IgD-negative memory B cell (primary cell): ENCODE results near the gene RRAS. TPM values are rescaled to one million over a fixed set of nuclear protein-coding genes. Genes with fewer than 3 reads are reported as not detected.
A peak's percentile ranks its signal among the peaks of the same experiment; 100 is the strongest.

Source experiments
- H3K27ac Mint-ChIP-seq, 3 donors: one replicate each; pipeline ENCODE4 v1.8.0; 2020 to 2022; ENCODE audit warnings: mild to moderate bottlenecking in 3 of 3, mixed read lengths in 3 of 3, moderate library complexity in 1 of 3
- H3K27me3 Mint-ChIP-seq: one replicate; pipeline ENCODE4 v1.8.0; 2021; ENCODE audit warnings: mixed read lengths
- H3K36me3 Mint-ChIP-seq: one replicate; pipeline ENCODE4 v1.8.0; 2020; ENCODE audit warnings: mild to moderate bottlenecking, mixed read lengths
- H3K4me1 Mint-ChIP-seq, 3 donors: one replicate each; pipeline ENCODE4 v1.8.0; 2020 to 2022; ENCODE audit warnings: mixed read lengths in 3 of 3, mild to moderate bottlenecking in 1 of 3
- H3K4me3 Mint-ChIP-seq, 4 donors: one replicate each; pipeline ENCODE4 v1.8.0; 2020 to 2022; ENCODE audit warnings: mild to moderate bottlenecking in 4 of 4, mixed read lengths in 4 of 4, moderate library complexity in 3 of 4
- H3K9me3 Mint-ChIP-seq, 3 donors: one replicate each; pipeline ENCODE4 v1.8.0; 2020 to 2021; ENCODE audit warnings: mixed read lengths in 3 of 3, mild to moderate bottlenecking in 1 of 3
- polyA plus RNA-seq: library from polyadenylated mRNA; unstranded; fragments of 300-500 nt; fragmentation: Illumina TruSeq; gene quantifications from one replicate; pipeline ENCODE4 v1.2.3, GENCODE V29; 2021

Gene RRAS
- polyA plus RNA-seq, 1 donor from 2014 or later: 18.4 TPM

DNA sequence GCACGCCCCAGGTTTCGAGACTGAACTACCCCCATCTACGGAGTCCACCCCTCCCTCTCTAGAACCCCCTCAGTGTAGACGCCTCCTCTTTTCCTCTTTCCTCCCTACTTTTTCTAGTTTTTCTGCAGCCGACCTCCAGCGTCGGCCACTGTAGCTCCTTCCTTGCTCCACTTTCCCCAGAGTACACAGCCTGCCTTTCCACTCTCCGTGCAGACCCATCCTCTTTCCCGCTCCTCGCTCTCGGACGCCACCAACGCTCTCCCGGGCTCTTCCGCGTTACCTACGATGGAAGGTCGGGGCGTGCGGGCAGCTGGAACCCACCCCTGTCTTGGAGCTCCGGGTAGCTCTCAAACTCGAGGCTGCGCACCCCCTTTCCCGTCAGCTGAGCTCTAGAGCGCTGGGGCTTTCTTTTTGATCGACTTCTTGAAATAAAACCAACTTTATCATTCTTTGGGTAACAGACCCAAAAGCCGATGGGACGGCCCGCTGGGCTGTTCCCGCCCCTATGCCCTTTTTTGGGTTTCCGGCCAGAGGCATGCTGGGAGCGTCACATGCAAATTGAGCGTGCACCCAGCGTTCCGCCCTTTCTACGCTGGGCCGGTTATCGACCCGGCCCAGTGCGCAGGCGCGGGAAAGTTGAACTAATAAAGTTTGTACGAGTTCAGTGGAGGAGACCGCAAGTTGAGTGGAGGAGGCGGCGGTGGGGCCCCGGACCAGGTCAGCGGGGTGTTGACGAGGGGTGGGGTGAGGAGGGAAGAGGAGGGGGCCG is 25.6 kb upstream of the RRAS start, which contains the start of the genes BCL2L12 and IRF3:
Gene BCL2L12 (plus strand): TSS at position 583 of the 769 bp plus-strand sequence. CDS start 760 bp downstream, outside the sequence.
Gene IRF3 (minus strand): TSS at position 507 of the 769 bp plus-strand sequence. CDS start 1,019 bp downstream, outside the sequence.
- H3K27ac Mint-ChIP-seq: peak within 1 kb of the TSS; percentile 91 to 99 (median 98)
- peaks cover 17 to 19% (median 18%) of the 10 kb centered on the region in 3 donors for H3K4me1 Mint-ChIP-seq
- H3K9me3 Mint-ChIP-seq: no peaks in the 10 kb centered on the region
- H3K36me3 Mint-ChIP-seq: peaks cover 4% of the 10 kb centered on the region
- H3K27me3 Mint-ChIP-seq: peaks cover 2% of the 10 kb centered on the region
- H3K4me3 Mint-ChIP-seq: peak within 1 kb of the TSS; percentile 96 to 100 (median 98)

DNA sequence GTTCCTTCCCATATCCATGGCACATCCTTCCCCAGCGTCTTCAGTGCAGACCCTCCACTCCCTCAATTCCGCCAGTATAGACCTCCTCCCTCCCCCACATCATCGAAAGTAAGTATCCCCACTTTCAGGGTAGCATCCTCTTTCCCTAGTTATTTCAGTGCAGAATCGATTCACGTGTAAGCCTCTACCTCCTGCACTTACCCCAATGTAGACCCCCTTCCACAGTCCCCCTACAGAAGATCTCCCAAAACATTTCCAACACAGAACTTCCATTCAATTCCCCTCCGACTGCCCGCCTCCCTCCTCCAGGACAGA is 25.1 kb upstream of the RRAS start:
- peaks cover 4% of the 10 kb centered on the region for H3K36me3 Mint-ChIP-seq
- H3K27me3 Mint-ChIP-seq: peaks cover 2% of the 10 kb centered on the region
- peak overlapping the region; percentile 96 to 100 (median 98) for H3K4me3 Mint-ChIP-seq
- H3K9me3 Mint-ChIP-seq: no peaks in the 10 kb centered on the region
- peak overlapping the region; percentile 91 to 99 (median 98) for H3K27ac Mint-ChIP-seq
- peaks cover 17 to 21% (median 18%) of the 10 kb centered on the region in 3 donors for H3K4me1 Mint-ChIP-seq

DNA sequence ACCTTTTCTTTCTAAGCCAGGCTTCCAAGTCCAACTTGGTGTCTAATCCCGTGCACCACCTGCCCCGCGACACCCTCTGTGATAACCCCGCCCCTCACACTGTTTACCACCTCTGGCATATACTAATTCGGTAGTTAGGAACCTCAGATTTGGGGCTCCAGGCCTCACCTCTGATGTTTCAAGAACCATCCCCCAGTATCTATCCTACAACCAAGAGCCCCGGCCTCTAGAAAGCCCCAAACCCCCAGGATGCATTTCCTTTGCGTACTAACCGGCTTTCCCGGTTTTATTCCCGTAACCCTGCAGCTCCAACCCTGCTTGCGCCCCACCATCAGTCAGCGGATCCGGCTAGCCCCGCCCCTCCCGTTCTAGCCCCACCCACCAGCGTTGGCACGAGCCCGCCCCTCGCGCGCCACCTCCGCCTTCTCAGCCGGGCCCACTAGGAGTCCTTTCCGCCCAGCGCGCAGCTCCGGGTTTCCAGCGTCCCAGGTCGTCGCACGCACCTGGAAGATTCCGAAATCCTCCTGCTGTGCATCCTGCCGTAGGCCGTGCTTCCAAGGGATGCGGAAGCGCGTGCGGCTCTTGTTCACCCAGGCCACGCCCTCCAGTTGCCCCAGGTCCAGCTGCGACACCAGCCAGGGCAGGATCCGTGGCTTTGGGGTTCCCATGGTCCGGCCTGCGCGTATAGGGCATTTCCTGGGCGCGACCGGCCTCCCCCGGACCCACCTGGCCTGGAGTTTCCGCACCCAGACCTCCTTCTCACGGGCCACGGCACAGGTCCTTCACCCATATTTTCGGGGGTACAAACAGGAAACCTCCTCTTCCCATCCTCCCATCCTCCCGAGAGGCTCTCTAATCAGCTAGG is 24.5 kb upstream of the RRAS start:
- Mint-ChIP-seq H3K4me3 (peak overlapping the region; percentile 96 to 100 (median 98)), H3K9me3 (no peaks in the 10 kb centered on the region), H3K27ac (peak overlapping the region; percentile 91 to 99 (median 98)), H3K27me3 (peaks cover 2% of the 10 kb centered on the region), H3K36me3 (peaks cover 4% of the 10 kb centered on the region), H3K4me1 (peaks cover 17 to 21% (median 18%) of the 10 kb centered on the region in 3 donors)

DNA sequence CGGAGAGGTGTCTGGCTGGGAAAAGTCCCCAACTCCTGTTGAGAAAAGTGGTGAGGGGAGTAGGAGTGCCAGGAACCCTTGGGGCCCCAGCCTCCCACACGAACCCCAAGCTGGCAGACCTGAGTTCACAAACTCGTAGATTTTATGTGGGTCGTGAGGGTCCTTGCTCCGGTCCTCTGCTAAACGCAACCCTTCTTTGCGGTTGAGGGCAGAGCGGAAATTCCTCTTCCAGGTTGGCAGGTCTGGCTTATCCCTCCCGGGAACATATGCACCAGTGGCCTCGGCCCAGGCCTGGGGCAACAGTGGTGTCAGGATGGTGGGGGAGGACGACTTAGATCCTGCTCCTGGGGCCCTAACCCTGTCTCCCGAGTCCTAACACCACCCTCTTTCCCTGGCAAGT is 23.3 kb upstream of the RRAS start:
- H3K27ac Mint-ChIP-seq: peak overlapping the region in 2 of 3 donors; percentile 98 to 99
- H3K9me3 Mint-ChIP-seq: no peaks in the 10 kb centered on the region
- peaks cover 2% of the 10 kb centered on the region for H3K27me3 Mint-ChIP-seq
- peaks cover 17 to 21% (median 18%) of the 10 kb centered on the region in 3 donors for H3K4me1 Mint-ChIP-seq
- H3K4me3 Mint-ChIP-seq: peak overlapping the region in 2 of 4 donors; percentile 80 to 96
- peaks cover 2% of the 10 kb centered on the region for H3K36me3 Mint-ChIP-seq

DNA sequence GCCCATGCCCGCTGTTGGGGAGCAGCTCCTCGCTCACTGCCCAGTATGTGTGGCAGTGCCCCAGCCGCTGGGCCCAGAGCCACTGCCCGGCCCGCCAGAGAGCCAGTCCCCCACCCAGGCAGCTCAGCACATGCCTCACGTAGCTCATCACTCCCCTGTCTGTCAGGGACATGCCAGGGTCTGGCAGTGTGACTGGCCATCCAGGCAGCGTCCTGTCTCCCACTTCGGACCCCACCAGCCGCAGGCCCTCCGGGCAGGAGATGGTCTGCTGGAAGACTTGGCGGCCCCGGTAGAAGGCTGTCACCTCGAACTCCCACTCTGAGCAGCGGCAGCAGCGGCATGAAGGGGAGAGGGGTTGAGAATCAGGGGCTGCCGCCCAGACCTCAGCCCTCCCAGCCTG is 22.1 kb upstream of the RRAS start:
- peak overlapping the region in 2 of 4 donors; percentile 8 to 55 for H3K4me3 Mint-ChIP-seq
- H3K27me3 Mint-ChIP-seq: peaks cover 2% of the 10 kb centered on the region
- peaks cover 14 to 18% (median 15%) of the 10 kb centered on the region in 3 donors for H3K4me1 Mint-ChIP-seq

DNA sequence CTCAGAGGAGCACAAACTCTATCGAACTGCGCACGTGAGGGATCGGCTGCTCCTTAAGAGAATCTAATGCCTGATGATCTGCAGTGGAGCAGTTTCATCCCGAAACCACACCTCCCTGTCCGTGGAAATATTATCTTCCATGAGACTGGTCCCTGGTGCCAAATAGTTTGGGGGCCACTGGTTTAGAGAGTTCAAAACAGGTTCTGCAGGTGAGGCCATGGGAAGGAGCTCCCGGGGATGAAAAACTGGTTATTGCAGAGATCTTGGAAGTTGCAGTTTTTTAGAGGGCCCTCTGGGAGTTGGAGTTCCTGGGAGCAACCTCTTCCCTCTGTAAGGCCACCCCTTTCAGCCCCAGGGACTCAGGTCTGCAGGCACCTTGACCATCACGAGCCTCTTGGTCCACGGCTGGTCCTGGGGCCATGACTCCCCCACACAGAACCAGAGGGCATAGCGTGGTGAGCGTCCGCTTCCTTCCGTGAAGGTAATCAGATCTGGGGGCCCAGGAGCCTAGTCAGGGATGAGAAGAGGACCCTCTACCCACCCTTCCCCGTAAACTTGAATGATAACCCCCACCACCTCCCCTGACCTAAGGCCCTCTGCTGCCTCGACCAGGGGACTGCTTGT is 20.5 kb upstream of the RRAS start:
- Mint-ChIP-seq H3K36me3 (peaks cover 2% of the 10 kb centered on the region), H3K27me3 (no peaks in the 10 kb centered on the region), H3K9me3 (no peaks in the 10 kb centered on the region), H3K4me1 (peaks cover 5 to 10% (median 8%) of the 10 kb centered on the region in 3 donors), H3K27ac (peak overlapping the region in 1 of 3 donors; percentile 42), H3K4me3 (peak overlapping the region in 1 of 4 donors; percentile 53)

More for the DNA sequence above, 22.1 kb upstream of the RRAS start:
- Mint-ChIP-seq H3K27ac (peak overlapping the region in 1 of 3 donors; percentile 63), H3K9me3 (no peaks in the 10 kb centered on the region), H3K36me3 (peaks cover 2% of the 10 kb centered on the region)

DNA sequence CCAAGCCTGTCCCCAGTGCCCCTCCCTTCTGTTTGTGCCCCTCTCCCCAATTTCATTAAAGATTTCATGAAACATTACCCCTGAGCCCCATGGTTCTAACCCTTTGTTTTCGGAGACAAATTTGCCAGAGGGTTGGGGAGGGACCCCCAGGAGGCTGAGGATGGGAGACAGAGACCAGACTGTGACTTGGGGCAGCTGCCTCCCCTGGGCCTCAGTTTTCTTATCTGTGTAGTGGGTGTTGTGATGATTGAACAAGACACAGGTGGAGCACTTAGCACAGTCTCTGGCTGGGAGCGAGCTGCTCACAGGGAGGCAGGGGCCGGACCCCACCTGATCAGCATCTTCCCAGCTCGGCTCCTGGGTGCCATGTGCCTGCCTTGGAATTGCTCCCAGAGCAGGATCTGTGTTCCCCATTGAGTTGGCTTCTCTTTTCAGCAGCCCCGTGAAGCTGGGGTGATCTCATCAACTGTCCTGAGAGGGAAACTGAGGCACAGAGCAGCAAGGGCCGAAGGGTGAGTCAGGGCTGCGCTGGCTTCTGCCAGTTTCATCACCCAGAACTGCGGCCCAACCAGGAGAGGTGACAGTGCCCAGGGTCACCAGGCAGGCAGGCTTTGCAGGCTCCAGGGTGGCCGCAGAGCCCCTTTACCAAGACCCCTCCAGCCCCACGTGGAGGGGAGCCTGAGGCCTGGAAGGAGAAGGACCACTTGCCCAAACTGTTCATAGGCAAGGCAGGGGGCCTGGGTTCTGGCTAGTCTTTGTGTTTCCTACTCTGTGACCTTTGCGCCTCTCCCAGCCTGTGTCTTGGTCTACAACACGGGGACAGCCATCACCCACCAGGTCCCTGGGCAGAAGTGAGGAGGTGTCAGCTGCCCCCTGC is 18.9 kb upstream of the RRAS start:
- no peaks in the 10 kb centered on the region for H3K27me3 Mint-ChIP-seq
- no peaks in the 10 kb centered on the region for H3K36me3 Mint-ChIP-seq
- H3K4me3 Mint-ChIP-seq: no peak overlapping the region
- H3K9me3 Mint-ChIP-seq: no peaks in the 10 kb centered on the region
- H3K27ac Mint-ChIP-seq: peak overlapping the region in 1 of 3 donors; percentile 67
- peaks cover under 1 to 5% (median 2%) of the 10 kb centered on the region in 3 donors for H3K4me1 Mint-ChIP-seq

DNA sequence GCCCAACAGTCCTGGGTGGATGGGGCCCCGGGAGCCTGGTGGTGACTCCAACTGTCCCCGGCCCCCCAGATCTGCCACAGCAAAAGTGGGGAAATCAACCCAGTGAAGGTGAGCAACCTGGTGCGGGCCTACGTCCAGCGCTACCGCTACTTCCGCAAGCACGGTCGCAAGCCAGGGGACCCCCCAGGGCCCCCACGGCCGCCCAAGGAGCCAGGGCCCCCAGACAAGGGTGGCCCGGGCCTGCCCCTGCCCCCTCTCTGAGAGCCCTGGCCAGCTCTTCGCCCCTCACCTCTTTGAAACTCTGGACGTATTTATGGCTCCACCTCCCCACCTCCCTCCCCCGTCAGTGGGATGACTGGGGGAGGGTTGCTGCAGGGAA is 18.2 kb upstream of the RRAS start:
- H3K36me3 Mint-ChIP-seq: no peaks in the 10 kb centered on the region
- H3K27ac Mint-ChIP-seq: no peak overlapping the region
- H3K4me1 Mint-ChIP-seq: peaks cover 0 to 5% (median 2%) of the 10 kb centered on the region in 3 donors
- H3K9me3 Mint-ChIP-seq: no peaks in the 10 kb centered on the region
- no peak overlapping the region for H3K4me3 Mint-ChIP-seq
- no peaks in the 10 kb centered on the region for H3K27me3 Mint-ChIP-seq

DNA sequence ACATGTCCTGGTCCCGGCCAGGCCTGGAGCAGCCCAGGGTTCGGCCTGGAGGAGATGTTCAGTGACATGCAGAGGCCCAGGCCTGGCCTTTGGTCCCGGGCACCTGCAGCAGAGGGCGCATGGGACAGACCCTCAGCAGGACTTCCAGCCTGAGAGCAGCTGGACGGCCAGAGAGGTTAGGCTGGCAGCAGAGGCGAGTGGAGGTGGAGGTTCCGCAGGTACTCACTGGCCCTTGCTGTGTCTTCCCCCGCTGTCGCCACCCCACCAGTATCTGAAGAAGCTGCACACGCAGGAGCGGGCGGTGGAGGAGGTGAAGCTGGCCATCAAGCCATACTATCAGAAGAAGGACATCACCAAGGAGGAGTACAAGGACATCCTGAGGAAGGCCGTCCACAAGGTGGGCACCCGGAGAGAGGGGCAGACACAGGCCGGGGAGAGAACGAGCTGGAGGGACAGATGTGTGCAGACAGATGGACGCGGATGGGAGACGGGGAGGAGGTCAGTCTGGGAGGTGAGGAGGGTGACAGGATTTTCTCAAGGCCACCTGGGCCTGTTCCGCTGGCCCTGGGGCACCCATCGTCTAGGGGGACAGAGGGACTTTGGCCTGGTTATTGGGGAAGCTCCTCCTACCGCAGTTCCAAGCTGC is 17.7 kb upstream of the RRAS start:
- H3K4me1 Mint-ChIP-seq: peaks cover 0 to 2% (median 0%) of the 10 kb centered on the region in 3 donors
- no peaks in the 10 kb centered on the region for H3K27me3 Mint-ChIP-seq
- H3K27ac Mint-ChIP-seq: no peak overlapping the region
- H3K4me3 Mint-ChIP-seq: peak overlapping the region in 2 of 4 donors; percentile 30 to 52
- H3K9me3 Mint-ChIP-seq: no peaks in the 10 kb centered on the region
- no peaks in the 10 kb centered on the region for H3K36me3 Mint-ChIP-seq

DNA sequence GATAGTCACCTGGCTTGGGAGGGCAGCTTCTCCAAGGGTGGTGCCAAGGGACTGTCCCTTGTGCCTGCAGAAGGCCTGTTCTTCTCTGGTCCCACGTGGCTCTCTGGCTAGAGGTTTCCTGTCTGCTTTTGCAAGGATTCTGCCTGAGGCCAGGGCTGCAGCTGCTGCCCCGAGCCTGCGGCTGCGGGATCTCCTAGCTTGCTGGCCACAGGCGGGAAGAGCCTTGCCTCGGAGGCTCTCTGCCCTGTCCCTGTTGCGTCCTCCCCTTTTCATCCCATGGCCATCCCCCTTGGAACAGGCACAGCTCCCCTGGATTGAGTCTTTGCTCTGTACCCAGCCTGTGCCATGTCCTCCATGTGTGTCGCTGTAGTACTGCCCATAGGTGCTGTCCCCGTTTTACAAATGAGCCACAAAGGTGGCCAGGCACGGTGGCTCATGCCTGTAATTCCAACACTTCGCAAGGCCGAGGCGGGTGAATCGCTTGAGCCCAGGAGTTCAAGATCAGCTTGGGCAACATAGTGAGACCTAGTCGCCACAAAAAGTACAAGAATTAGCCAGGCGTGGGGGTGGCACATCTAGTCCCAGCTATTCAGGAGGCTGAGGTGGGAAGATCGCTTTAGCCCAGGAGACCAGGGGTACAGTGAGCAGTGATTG is 16.6 kb upstream of the RRAS start:
- peak overlapping the region in 2 of 3 donors; percentile 23 to 43 for H3K27ac Mint-ChIP-seq
- H3K4me1 Mint-ChIP-seq: peaks cover 0 to 2% (median 0%) of the 10 kb centered on the region in 3 donors
- H3K9me3 Mint-ChIP-seq: no peaks in the 10 kb centered on the region
- H3K27me3 Mint-ChIP-seq: no peaks in the 10 kb centered on the region
- H3K36me3 Mint-ChIP-seq: no peaks in the 10 kb centered on the region
- peak overlapping the region in 1 of 4 donors; percentile 38 for H3K4me3 Mint-ChIP-seq

DNA sequence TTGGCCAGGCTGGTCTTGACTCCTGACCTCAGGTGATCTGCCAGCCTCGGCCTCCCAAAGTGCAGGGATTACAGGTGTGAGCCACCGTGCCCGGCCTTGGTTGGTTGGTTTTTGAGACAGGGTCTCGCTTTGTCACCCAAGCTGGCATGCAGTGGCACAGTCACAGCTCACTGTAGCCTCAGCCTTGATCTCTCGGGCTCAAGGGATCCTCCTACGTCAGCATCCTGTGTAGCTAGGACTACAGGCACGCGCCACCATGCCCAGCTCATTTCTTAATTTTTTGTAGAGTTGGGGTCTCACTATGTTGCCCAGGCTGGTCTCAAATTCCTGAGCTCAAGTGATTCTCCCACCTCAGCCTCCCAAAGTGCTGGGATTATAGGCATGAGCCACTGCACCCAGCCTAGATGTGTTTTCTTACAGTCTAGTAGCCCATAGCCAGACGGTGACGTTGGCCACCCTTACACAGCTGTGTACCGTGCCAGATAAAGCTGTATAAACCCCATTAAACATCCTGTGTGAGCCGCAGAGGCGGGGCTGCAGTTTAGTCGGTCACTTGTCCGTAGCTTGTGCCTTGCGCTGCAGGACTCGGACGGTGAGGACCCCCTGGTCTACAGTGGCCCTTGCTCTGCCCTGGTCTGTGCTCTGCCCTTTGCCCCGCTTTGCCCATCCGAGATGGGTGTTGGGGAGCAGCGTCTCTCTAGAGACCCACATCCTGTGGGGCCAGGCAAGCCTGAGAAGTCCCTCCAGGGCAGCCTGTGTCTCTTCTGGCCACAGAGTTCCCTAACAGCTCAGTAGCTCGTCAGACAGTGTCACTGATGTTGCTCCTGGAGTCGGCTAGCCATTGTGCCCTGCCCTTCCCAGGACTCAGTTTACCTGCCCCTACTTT is 15.9 kb upstream of the RRAS start:
- no peaks in the 10 kb centered on the region for H3K36me3 Mint-ChIP-seq
- H3K27me3 Mint-ChIP-seq: no peaks in the 10 kb centered on the region
- no peaks in the 10 kb centered on the region for H3K9me3 Mint-ChIP-seq
- H3K27ac Mint-ChIP-seq: peak overlapping the region in 2 of 3 donors; percentile 12 to 23
- H3K4me1 Mint-ChIP-seq: peaks cover 0 to 2% (median 0%) of the 10 kb centered on the region in 3 donors
- peak overlapping the region in 1 of 4 donors; percentile 55 for H3K4me3 Mint-ChIP-seq

DNA sequence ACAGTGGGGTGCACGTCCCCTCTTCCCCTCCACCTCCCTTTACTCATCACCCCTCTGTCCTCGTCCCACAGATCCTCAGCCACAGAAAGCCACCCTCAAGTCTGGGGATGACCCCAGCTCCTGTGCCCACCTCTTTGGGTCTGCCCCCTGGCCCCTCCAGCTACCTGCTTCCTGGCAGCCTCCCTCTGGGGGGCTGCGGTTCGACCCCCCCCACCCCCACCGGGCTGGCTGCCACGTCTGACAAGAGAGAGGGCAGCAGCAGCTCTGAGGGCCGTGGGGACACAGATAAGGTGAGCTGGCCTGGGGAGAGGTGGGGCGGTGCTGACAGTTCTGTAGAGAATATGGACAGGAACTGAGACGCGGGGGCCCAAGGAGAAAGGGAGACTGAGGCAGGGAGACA is 14.6 kb upstream of the RRAS start:
- H3K4me3 Mint-ChIP-seq: peak overlapping the region in 1 of 4 donors; percentile 55
- H3K9me3 Mint-ChIP-seq: no peaks in the 10 kb centered on the region
- H3K27me3 Mint-ChIP-seq: no peaks in the 10 kb centered on the region
- peak overlapping the region in 1 of 3 donors; percentile 12 for H3K27ac Mint-ChIP-seq
- no peaks in the 10 kb centered on the region for H3K36me3 Mint-ChIP-seq
- no peaks in the 10 kb centered on the region for H3K4me1 Mint-ChIP-seq
